Suprapubic skin (tissue), 4 donors: ENCODE data around the gene KDM6A. TPM values are rescaled to one million over a fixed set of nuclear protein-coding genes. Genes with fewer than 3 reads are reported as not detected.

Source experiments
- DNase-seq, 2 donors: peaks; one replicate each; pipeline ENCODE4 v3.0.0-alpha.2; 2019; ENCODE audit warnings: low spot score in 2 of 2
- H3K27ac ChIP-seq: fragments of 200-600 bp; sonication (generic); one replicate; pipeline ENCODE4 v1.5.1; 2019
- H3K27me3 ChIP-seq: fragments of 200-600 bp; sonication (generic); one replicate; pipeline ENCODE4 v1.5.1; 2019
- H3K36me3 ChIP-seq: fragments of 200-600 bp; sonication (generic); one replicate; pipeline ENCODE4 v1.5.1; 2019
- H3K4me1 ChIP-seq: fragments of 200-600 bp; sonication (generic); one replicate; pipeline ENCODE4 v1.5.1; 2019
- H3K4me3 ChIP-seq: fragments of 200-600 bp; sonication (generic); one replicate; pipeline ENCODE4 v1.5.1; 2019; ENCODE audit warnings: mild to moderate bottlenecking
- H3K9me3 ChIP-seq: fragments of 200-600 bp; sonication (generic); one replicate; pipeline ENCODE4 v1.5.1; 2019
- EP300 ChIP-seq: sonication (generic); formaldehyde crosslinking; IDR thresholded peaks from one replicate; pipeline ENCODE4 v1.6.1; 2017; ENCODE audit warnings: antibody characterized with exemption
- POLR2A ChIP-seq, 2 donors: fragments of 450-650 bp; IDR thresholded peaks; one replicate each; pipeline ENCODE4 v1.6.1; 2017; ENCODE audit warnings: antibody characterized with exemption in 2 of 2, mild to moderate bottlenecking in 2 of 2, moderate library complexity in 2 of 2
- POLR2AphosphoS5 ChIP-seq, 3 donors: sonication (generic); formaldehyde crosslinking; IDR thresholded peaks; one replicate each; pipeline ENCODE4 v1.6.1; 2017; ENCODE audit warnings: antibody characterized with exemption in 3 of 3
- WGBS: methylation state at CpG from one replicate; pipeline ENCODE4 v1.1.5; 2018; 5-methylcytosine and 5-hydroxymethylcytosine counted together
- total RNA-seq, 4 donors: library from RNA; depleted of rRNA; stranded (reverse); fragments of >200 nt; gene quantifications; one replicate each; pipeline ENCODE4 v1.1.0, GENCODE V29; 2016
- TF ChIP-seq, protein P1 (sequence below), 2 donors: fragments of 200-600 bp in 1 of 2; fragments of 450-650 bp in 1 of 2; sonication (generic) in 1 of 2; IDR thresholded peaks; one replicate each; pipeline ENCODE4 v1.5.1; 2016 to 2019; ENCODE audit warnings: antibody characterized with exemption in 2 of 2, mild to moderate bottlenecking in 1 of 2, moderate library complexity in 1 of 2

KDM6A gene
- total RNA-seq, 4 donors from 2014 or later = 45.5 to 140 (median 60.9) TPM

DNA sequence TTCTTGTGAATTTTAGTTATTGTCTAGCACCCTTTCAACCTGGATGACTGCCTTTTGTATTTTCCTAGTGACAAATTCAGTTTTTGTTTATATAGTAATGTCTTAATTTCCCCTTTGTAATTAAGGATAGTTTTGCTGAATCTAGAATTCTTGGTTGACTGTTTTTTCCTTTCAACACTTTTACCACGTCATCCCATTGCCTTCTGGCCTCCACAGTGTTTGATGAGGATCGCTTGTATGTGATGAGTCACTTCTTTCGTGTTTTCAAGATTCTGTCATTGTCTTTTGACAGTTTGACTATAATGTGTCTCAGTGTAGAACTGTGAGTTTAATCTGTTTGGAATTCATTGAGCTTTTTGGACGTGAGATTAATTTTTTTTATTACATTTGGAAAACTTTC is 30.1 kb downstream of the KDM6A start:
- H3K36me3 ChIP-seq = no peaks in the 10 kb centered on the region
- DNase-seq = no peak
- H3K27me3 ChIP-seq = no peaks in the 10 kb centered on the region
- no peak overlapping the region for H3K27ac ChIP-seq
- H3K9me3 ChIP-seq = no peaks in the 10 kb centered on the region
- peaks cover 15% of the 10 kb centered on the region for H3K4me1 ChIP-seq
- H3K4me3 ChIP-seq = no peak overlapping the region
- WGBS = 66% methylated on average over 4 of the region's 4 CpGs
- TF ChIP-seq POLR2AphosphoS5 (IDR thresholded peaks at IDR 0.05) (no peak), POLR2A (IDR thresholded peaks at IDR 0.05) (no peak), EP300 (no peak)
- TF ChIP-seq, protein P1, sequence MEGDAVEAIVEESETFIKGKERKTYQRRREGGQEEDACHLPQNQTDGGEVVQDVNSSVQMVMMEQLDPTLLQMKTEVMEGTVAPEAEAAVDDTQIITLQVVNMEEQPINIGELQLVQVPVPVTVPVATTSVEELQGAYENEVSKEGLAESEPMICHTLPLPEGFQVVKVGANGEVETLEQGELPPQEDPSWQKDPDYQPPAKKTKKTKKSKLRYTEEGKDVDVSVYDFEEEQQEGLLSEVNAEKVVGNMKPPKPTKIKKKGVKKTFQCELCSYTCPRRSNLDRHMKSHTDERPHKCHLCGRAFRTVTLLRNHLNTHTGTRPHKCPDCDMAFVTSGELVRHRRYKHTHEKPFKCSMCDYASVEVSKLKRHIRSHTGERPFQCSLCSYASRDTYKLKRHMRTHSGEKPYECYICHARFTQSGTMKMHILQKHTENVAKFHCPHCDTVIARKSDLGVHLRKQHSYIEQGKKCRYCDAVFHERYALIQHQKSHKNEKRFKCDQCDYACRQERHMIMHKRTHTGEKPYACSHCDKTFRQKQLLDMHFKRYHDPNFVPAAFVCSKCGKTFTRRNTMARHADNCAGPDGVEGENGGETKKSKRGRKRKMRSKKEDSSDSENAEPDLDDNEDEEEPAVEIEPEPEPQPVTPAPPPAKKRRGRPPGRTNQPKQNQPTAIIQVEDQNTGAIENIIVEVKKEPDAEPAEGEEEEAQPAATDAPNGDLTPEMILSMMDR (IDR thresholded peaks at IDR 0.05) = no peak

DNA sequence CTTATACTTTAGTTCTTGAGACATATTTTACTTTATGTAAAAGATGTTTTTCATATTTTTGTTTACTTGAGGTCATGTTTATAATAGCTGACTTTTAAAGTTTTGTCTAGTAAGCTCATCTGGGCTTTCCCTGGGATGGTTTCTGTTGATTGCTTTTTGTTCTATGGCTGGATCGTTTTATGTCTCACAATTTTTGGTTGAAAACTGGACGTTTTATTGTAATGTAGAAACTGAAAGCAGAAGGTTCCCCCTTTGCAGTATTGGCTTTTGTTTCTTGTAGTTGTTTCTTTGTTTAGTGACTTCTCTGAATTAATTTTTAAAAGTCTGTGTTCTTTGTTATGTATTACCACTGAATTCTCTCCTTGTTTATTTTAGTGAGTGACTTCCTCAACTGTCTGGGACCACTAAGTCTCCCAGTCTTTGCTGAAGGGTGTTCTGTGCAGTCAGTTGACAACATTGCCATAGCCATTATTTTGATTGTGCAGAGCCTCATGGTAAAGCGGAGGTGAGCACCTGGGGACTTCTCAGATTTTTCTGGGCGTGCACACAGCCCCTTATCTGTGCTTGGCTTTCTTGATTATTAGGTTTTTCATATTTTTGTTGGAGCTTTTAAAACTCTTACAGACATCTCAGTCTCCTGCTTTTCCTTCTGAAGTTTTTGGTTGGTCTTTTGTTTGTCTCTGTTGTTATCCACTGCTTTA is 31.0 kb downstream of the KDM6A start:
- Histone ChIP-seq H3K9me3 (no peaks in the 10 kb centered on the region), H3K4me1 (peaks cover 19% of the 10 kb centered on the region), H3K27ac (no peak overlapping the region), H3K4me3 (no peak overlapping the region), H3K36me3 (no peaks in the 10 kb centered on the region), H3K27me3 (no peaks in the 10 kb centered on the region)
- 70% methylated on average over 4 of the region's 4 CpGs for WGBS
- DNase-seq = no peak
- TF ChIP-seq, protein P1 (IDR thresholded peaks at IDR 0.05) = no peak
- TF ChIP-seq POLR2A (IDR thresholded peaks at IDR 0.05) = no peak
- TF ChIP-seq EP300 = no peak
- no peak for TF ChIP-seq POLR2AphosphoS5 (IDR thresholded peaks at IDR 0.05)

DNA sequence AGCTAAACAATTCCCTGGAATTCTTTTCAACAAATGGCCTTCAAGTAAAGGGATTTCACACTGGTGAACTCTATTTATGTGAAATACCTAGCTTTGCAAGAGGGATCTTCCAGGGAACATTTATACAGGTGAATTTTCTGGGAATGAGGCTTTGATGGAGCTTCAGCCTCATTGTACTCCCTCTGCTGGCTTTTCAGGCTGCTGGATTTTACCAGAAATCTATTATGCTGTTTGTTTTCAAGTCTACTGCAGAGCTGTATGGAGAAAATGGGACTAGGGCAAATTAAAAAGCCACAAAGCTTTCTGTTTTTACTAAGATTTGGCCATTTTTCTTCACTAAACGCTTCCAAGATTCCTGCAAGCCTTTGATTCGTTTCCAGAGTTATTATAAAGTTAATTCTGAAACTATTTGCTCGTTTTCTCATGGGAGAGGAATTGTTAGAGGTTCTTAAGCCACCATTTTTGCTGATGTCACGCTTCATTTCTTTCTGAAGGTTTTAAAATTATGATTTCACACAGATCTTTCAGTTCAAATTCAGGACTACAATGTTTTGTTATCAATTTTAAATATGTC is 31.6 kb downstream of the KDM6A start:
- no peaks in the 10 kb centered on the region for H3K9me3 ChIP-seq
- H3K4me3 ChIP-seq = no peak overlapping the region
- no peaks in the 10 kb centered on the region for H3K36me3 ChIP-seq
- no peak for TF ChIP-seq EP300
- no peak for TF ChIP-seq POLR2AphosphoS5 (IDR thresholded peaks at IDR 0.05)
- TF ChIP-seq POLR2A (IDR thresholded peaks at IDR 0.05) = no peak
- TF ChIP-seq, protein P1 (IDR thresholded peaks at IDR 0.05) = no peak
- H3K27me3 ChIP-seq = no peaks in the 10 kb centered on the region
- peaks cover 15% of the 10 kb centered on the region for H3K4me1 ChIP-seq
- 53% methylated on average over 4 of the region's 4 CpGs for WGBS
- no peak for DNase-seq
- H3K27ac ChIP-seq = no peak overlapping the region

DNA sequence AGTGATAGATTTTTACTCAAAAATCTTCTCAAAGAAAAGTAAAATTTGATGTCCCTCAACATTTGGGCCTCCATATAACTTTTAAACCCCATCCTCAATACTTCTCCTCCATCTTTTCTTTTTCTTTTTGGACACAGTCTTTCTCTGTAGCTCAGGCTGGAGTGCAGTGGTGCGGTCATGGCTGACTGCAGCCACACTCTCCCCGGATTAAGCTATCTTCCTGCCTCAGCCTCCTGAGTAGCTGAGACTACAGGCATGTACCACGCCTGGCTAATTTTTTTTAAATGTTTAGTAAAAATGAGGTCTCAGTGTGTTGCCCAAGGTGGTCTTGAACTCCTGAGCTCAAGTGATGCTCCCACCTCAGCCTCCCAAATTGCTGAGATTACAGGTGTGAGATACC is 33.1 kb downstream of the KDM6A start:
- WGBS = 93% methylated on average over 3 of the region's 3 CpGs
- H3K36me3 ChIP-seq = no peaks in the 10 kb centered on the region
- no peaks in the 10 kb centered on the region for H3K27me3 ChIP-seq
- H3K4me1 ChIP-seq = peaks cover 13% of the 10 kb centered on the region
- no peak for DNase-seq
- no peak overlapping the region for H3K4me3 ChIP-seq
- TF ChIP-seq, protein P1 (IDR thresholded peaks at IDR 0.05) = no peak
- TF ChIP-seq POLR2A (IDR thresholded peaks at IDR 0.05) (no peak), EP300 (no peak), POLR2AphosphoS5 (IDR thresholded peaks at IDR 0.05) (no peak)
- H3K9me3 ChIP-seq = no peaks in the 10 kb centered on the region
- H3K27ac ChIP-seq = no peak overlapping the region

DNA sequence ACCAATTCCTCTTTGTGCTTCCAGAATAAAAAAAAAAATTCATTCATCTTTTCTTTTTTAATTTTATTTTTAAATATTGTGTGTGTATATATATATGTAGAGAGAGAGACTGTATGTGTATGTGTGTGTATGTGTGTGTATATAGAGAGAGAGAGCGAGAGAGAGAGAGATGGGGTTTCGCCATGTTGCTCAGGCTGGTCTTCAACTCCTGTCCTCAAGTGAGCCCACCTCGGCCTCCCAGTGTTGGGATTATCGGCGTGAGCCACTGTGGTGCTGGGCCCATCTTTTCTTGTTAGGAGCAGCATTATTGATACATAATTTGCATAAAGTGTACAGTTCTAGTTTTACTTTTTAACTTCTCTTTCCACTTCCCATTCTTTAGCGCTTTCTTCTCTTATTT is 33.6 kb downstream of the KDM6A start:
- 96% methylated on average over 6 of the region's 6 CpGs for WGBS
- no peak for TF ChIP-seq POLR2A (IDR thresholded peaks at IDR 0.05)
- DNase-seq = no peak
- H3K4me1 ChIP-seq = peaks cover 13% of the 10 kb centered on the region
- no peaks in the 10 kb centered on the region for H3K9me3 ChIP-seq
- no peak overlapping the region for H3K27ac ChIP-seq
- H3K36me3 ChIP-seq = no peaks in the 10 kb centered on the region
- H3K27me3 ChIP-seq = no peaks in the 10 kb centered on the region
- H3K4me3 ChIP-seq = no peak overlapping the region
